NCI-H1105 treated with DMSO at 0.1 percent for 48 hours (cell line): ENCODE results near the gene ADAMTS6.
"Not testable (repeated sequence)": the region's sequence is repeated elsewhere in the genome, so short reads cannot be mapped to it uniquely, and the experiment has no call there.

Experiments used
- DNase-seq: peaks from one replicate; lab custom pipeline; 2025; lab: John Stamatoyannopoulos, UW

The ADAMTS6 gene, protein sequence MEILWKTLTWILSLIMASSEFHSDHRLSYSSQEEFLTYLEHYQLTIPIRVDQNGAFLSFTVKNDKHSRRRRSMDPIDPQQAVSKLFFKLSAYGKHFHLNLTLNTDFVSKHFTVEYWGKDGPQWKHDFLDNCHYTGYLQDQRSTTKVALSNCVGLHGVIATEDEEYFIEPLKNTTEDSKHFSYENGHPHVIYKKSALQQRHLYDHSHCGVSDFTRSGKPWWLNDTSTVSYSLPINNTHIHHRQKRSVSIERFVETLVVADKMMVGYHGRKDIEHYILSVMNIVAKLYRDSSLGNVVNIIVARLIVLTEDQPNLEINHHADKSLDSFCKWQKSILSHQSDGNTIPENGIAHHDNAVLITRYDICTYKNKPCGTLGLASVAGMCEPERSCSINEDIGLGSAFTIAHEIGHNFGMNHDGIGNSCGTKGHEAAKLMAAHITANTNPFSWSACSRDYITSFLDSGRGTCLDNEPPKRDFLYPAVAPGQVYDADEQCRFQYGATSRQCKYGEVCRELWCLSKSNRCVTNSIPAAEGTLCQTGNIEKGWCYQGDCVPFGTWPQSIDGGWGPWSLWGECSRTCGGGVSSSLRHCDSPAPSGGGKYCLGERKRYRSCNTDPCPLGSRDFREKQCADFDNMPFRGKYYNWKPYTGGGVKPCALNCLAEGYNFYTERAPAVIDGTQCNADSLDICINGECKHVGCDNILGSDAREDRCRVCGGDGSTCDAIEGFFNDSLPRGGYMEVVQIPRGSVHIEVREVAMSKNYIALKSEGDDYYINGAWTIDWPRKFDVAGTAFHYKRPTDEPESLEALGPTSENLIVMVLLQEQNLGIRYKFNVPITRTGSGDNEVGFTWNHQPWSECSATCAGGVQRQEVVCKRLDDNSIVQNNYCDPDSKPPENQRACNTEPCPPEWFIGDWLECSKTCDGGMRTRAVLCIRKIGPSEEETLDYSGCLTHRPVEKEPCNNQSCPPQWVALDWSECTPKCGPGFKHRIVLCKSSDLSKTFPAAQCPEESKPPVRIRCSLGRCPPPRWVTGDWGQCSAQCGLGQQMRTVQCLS (N-terminal part only)

GRCh38 chr5:65481635-65482295 lies at the start of gene ADAMTS6:
ADAMTS6 (minus strand) TSS chr5:65481920; CDS start chr5:65473673, 8,247 bp downstream.
- peak; percentile 68 for DNase-seq

- DNase-seq, result no peak
These were observed 49.2 kb upstream of the ADAMTS6 start for GRCh38 chr5:65530904-65531303.

GRCh38 chr5:65525726-65526125 lies 44.0 kb upstream of the ADAMTS6 start:
- DNase-seq, result no peak

DNA sequence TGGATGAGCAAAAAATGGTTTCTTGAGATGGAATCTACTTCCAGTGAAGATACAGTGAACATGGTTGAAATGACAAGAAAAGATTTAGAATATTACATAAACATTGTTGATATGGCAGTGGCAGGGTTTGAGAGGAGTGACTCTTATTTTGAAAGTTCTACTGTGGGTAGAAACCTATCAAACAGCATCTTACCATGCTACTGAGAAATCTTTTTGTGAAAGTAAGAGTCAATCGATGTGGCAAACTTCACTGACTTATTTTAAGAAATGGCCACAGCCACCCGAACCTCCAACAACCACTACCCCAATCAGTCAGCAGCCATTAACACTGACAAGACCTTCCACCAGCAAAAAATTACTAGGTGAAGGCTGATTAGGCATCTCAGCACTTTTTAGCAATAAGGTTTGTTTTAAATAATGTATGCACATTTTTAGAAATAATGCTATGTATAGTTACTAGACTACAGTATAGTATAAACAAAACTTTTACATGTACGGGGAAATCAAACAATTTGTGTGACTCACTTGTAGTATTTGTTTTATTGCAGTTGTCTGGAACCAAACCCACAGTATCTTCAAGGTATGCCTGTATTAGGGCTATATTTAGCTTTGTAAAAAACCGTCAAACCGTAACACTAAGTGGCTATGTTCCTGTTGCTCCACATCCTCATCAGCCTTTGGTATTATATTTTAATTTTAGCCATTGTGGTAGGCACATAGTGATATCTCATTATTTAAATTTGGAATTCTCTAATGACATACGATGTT lies 30.6 kb upstream of the ADAMTS6 start:
- DNase-seq, result no peak

GRCh38 chr5:65508978-65509377 lies 27.3 kb upstream of the ADAMTS6 start:
- DNase-seq, result no peak

DNA sequence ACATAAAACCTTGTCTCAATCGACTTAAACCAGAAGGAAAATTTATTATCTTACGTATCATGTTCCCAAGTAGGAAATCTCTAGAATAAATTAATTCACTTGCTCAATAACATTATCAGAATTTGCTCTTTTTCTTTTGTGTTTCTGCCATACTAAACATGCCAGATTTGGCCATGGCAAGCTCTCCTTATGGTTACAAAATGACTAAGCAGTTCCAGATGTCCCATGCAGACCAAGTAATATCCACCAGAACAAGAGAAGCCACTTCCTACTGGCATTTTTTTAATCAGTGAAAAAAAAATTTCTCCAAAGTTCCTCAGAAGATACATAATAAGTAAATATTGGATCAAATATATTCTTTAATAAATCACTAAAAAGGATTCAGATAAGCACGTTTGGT lies 25.2 kb upstream of the ADAMTS6 start:
- no peak for DNase-seq

- no peak for DNase-seq
These were observed 7.4 kb upstream of the ADAMTS6 start for GRCh38 chr5:65489119-65489518.

DNA sequence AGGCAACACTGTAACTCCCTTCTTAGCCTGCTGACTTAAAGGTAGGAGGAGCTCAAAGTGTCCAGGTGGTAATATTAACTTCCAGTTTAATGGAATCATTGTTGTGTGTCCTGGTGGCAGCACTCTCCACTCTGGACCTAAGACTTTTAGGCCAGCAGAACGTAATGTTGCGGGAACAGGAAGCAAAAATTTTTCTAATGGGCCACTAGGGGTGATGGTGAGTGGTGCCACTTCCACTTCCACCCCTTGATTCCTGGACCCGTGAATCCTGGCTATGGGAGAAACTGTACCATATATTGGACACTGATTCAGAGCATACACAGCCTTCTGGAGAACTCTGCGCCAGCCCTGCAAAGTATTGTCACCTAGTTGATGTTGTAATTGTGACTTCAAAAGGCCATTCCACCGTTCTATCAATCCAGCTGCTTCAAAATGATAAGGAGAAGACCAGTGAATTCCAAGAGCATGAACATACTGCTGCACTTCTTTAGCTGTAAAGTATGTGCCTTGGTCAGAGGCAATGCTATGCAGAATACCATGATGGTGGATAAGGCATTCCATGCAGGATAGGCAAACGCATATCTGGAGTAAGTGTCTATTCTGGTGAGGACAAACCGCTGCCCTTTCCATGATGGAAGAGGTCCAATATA lies 6.4 kb upstream of the ADAMTS6 start:
- DNase-seq, result not testable (repeated sequence)

- not testable (repeated sequence) for DNase-seq
These were observed 5.1 kb upstream of the ADAMTS6 start for GRCh38 chr5:65486803-65487202.

- DNase-seq, result no peak
These were observed 3.7 kb upstream of the ADAMTS6 start for GRCh38 chr5:65485405-65485804.

GRCh38 chr5:65483546-65484346 lies 2.0 kb upstream of the ADAMTS6 start:
- DNase-seq, result peak; percentile 67

DNA sequence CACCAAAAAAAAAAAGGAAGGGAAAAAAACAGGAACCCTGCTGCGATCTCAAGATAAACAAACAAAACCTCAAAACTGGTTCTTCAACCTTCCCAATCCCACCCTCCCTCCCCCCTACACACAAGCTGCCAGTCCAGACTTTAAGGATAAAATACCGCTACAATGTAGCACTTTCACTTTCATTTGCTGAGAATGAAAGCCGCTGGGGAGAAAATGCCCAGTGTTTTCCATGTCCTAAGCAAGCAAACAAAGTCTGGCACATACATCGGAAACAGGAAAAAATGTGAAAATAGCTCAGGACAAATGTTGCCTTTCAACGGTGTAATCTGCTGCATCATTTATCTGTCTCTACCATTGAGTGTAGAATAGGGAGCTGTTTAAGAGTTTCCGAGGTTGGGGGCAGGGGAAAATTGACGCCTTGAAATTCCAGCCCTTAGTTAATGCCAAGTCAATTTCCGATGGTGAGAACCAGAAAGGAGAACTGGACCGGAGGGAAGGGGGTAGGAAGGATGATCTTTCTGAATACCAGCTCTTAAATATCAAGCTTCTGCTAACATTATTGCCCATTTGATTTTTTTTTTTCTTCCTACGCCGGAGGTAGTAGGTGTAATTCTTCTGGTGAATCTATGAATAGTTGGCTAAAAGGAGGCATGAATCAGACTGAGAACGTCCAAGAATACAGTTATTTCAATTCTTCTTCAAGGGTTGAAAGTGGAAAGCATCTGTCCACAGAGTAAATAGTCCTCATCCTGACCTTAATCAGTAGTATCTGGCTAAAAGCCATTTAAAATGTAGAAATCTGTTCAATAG lies 1.2 kb upstream of the ADAMTS6 start:
- DNase-seq, result peak; percentile 44

DNA sequence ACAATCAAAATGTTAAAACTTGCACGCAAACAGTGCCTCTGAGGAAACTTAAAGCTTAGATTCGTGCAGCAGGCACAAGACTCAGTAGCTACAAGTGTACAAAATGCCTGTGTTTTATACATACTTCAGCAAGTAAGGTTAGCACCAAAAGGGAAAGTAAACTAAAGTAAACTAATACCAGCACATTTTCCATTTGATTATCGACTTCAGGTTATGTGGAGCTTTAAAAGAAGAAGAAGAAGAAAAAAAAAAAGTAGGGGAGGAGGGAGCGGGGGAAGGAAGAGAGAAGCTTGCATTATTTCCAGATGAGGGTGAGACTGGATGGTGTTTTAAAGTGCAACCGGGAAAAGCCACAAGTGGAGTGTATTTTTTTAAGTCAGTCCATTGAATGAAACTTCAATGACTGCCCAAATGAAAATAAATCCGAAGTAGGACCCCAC lies 596 bp upstream of the ADAMTS6 start:
- DNase-seq, result no peak

- peak; percentile 2 for DNase-seq
These were observed 544 bp downstream of the ADAMTS6 start for GRCh38 chr5:65481171-65481581.

DNA sequence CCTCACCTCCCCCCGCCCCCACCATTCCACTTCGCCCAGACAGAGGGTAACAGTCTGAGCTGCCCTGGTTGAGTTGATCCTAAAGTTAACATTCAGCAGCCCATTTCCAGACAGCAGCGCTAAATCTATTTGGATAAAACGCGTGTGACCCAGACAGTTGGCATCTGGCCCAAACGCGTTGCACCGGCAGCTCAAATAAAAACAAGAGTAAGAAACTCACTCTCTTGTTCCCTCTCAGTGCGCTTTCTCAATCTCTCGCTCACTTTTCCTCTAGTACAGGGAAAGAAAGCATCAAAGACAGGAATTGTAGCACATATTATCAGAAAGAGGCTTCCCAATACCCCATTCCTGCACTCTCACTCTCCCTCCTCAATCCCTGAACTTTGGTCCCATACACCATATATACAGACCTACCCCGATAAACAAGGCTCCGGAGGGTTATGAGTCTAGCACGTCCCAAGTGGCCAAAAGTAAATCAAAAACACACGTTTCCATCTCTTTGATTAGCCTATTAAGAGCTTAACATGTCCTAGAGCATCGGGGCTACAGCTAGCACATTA lies 1.3 kb downstream of the ADAMTS6 start:
- peak; percentile 39 for DNase-seq

GRCh38 chr5:65479527-65479926 lies 2.2 kb downstream of the ADAMTS6 start:
- DNase-seq, result no peak

DNA sequence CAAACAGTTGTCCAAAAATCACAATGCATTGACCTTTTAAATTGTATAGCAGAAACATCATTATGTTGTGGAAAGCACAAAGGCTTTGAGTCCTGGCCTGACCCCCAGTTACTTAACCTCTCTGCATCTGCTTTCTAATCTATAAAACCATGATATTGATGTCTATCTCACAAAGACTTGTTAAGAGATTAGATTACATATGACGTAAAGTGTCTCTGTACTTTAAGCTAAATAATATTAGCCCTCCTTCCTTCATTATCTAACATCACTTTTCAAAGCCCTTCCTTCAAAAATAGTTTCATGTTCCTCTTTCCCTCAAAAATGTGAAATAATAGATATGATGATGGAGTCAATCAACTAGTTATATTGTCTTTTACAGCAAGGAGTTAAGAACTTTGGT lies 3.4 kb downstream of the ADAMTS6 start:
- no peak for DNase-seq

- DNase-seq, result no peak
These were observed 5.8 kb downstream of the ADAMTS6 start for GRCh38 chr5:65475895-65476294.

- no peak for DNase-seq
These were observed 6.4 kb downstream of the ADAMTS6 start for GRCh38 chr5:65475336-65475735.
